Choroid plexus epithelial cell (primary cell): ENCODE measurements around the gene ENDOV.

Source experiments
- DNase-seq: peaks from one replicate; pipeline ENCODE4 v3.0.0-alpha.2; 2010; ENCODE audit warnings: low read depth
- H3K4me3 ChIP-seq: 2 replicates; pipeline ENCODE4 v1.5.1; 2011; ENCODE audit warnings: low read depth, mild to moderate bottlenecking, control low read depth, low read length, moderate library complexity
- TF ChIP-seq, protein P1 (sequence below): conservative IDR thresholded peaks from 2 replicates; pipeline ENCODE4 v1.5.1; 2011; ENCODE audit warnings: low read depth, mild to moderate bottlenecking, control low read depth, inconsistent platforms, low read length, moderate library complexity

The ENDOV gene

DNA sequence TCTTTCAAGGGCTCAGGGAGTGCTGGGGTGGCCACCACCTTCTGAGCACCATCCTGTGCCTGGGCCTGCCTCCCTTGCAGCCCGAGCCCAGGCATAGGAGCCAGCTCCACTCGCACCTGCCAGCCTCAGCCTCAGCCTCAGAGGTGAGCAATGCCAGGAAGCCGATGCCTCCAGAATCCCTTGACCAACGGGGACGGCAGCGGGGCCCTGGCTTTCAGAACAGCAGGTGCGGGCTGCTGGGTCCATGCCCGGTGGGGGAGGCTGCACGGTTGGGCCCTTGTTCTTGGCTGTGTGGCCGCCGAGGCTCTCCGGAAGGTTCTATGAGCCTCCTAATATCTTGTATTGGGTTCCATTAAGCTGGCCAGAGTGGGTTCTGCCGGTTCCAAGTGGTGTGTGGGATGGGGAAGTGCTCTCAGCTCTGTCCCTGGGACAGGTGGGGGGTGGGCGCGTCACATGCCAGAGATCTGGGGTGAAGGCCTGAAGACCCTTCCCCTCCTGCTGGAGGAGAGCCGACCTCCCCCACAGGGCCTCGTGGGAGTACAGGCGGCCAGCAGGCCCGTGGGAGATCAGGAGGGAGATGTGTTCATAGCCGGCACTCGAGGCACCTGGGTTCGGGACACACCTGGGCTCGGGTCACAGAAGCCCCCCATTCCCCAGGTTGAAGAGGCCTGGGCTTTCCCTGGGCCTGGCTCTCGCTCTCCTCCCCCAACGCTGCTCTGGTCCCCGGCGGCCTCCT is 34.4 kb downstream of the ENDOV start:
- DNase-seq: no peak
- no peak overlapping the region for H3K4me3 ChIP-seq
- TF ChIP-seq, protein P1, sequence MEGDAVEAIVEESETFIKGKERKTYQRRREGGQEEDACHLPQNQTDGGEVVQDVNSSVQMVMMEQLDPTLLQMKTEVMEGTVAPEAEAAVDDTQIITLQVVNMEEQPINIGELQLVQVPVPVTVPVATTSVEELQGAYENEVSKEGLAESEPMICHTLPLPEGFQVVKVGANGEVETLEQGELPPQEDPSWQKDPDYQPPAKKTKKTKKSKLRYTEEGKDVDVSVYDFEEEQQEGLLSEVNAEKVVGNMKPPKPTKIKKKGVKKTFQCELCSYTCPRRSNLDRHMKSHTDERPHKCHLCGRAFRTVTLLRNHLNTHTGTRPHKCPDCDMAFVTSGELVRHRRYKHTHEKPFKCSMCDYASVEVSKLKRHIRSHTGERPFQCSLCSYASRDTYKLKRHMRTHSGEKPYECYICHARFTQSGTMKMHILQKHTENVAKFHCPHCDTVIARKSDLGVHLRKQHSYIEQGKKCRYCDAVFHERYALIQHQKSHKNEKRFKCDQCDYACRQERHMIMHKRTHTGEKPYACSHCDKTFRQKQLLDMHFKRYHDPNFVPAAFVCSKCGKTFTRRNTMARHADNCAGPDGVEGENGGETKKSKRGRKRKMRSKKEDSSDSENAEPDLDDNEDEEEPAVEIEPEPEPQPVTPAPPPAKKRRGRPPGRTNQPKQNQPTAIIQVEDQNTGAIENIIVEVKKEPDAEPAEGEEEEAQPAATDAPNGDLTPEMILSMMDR: no peak

DNA sequence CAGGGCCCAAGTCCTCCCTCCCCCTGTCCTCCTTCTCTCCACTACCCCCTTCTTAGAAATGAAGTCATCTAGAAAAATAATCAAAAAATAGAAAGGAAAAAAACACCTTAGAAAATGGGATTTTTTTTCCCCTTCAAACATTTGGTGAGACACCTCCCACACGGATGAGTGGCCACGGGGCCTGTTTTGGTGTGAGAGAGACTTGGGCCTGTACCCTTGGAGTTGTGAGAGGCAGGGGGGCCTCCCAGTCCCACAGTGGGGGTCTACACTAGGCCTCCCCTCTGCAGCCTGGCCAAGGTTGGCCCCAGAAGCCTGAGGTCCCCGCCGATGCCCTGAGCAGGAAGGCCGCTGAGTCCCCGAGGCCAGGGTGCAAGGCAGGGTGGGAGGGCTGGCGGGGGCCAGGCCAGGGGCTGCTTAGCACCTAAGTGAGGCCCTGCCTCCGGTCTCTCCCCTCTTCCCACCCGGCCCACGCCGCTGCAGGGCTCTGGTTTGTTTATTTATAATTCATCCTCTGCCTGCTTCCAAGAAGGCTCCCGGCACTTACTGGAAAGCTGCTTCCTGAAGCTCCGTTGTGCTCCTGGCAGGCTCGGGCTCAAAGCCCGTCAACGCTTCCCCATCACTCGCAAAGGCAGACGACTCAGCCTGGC is 35.1 kb downstream of the ENDOV start:
- no peak overlapping the region for H3K4me3 ChIP-seq
- TF ChIP-seq, protein P1: no peak
- peak; percentile 47 for DNase-seq

DNA sequence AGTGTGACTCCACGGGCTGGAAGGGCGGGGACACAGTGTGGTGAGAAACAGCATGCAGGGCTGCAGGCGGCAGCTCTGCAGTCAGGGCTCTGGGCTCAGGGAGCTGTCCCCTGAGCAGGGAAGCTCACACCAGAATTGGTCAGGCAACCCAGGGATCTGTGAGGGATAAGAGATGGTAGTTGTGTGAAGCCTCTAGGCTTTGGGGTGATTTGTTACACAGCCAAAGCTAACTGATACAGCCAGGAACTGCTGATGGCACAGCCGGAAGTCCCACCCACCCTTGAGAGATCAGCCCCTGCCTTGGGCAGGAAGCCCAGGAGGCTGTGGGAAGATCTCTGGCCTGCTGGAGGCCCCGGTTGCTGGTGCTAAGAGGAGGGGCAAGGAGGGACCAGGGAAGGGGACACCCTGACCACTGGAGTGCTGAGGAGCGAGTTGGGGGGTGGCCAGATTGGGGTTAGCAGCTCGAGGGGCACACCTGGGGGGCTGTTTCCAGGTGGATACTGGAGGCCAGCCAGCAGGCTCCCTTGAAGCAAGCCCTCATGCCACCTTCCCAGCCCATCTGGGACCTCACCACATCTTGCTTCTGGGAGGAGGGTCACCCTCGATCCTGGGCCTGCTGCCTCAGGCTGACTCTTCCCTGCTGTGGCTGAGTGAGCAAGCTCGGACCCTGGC is 36.3 kb downstream of the ENDOV start:
- no peak for DNase-seq
- TF ChIP-seq, protein P1: no peak
- H3K4me3 ChIP-seq: no peak overlapping the region

DNA sequence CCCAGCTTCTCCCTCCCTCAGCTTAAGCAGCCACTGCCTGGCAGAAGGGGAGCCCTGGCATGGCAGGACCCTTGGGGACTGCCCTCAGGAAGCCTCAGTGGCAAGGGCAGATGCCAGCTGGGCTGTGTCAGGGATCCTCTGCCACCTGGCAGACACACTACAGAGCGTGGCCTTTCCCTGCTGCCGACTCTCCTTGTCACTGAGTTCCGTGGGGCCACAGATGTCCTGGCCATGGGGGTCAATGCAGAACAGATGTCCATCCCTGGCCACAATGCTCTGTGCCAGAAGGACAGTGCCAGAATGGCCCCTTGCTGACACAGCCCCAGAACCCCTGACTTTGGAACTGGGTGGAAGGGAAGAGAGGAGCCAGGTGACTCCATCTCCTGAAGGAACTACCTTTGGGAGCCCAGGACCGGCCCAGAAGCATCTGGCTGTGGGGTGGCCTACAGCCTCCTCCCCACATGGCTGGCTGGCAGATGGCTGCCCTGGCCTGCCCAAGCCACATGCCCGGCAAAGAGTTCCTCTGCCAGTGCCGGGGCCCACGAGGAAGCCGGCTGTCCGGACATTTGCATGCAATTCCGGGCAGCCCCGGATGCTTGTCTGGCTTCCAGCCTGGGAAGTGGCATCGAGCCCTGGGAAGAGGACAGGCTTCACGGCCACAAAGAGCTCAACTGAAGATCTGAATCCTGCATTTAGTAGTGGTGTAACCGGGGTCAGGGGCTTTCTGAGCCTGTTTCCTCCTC is 37.4 kb downstream of the ENDOV start:
- H3K4me3 ChIP-seq: no peak overlapping the region
- DNase-seq: no peak
- TF ChIP-seq, protein P1: no peak

DNA sequence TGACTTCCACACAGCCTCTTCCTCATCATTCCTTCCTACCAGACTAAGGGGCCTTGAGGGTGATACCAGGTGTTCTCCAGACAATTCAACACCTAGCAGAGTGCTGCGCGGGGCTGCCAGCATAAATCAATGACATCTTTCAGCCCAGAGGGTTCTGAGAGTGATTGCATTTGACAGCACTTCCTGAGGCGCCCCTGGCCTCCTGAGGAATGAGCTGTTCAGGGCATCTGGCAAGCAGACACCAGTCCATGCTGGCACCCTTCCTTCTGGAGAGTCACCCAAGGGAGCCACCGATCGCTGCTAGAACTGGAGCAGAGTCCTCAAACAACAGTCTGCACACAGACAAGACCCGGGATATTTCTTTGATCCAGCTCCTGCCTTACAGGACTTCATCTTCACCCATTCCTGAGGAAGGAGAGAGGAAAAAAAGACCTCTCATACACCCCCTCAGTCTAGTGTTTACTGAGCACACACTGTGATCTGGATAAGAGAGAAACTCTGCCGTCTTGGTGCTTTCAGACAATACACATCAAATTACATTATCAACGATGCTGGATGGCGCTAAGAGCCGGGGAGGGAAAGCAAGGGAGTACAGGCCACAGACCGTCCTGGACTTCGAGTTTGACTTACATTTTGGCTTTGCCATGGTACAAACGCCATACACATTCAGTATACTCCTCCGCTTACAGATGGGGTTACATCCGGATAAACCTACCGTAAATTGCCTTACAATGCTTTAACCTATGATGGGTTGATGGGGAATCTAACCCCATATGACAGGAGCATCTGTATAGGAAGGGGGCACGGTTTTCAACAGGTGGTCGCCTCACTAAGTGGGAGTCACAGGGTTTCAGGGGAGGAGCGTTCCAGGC is 38.4 kb downstream of the ENDOV start:
- H3K4me3 ChIP-seq: peak overlapping the region; percentile 77
- DNase-seq: no peak
- TF ChIP-seq, protein P1: no peak

DNA sequence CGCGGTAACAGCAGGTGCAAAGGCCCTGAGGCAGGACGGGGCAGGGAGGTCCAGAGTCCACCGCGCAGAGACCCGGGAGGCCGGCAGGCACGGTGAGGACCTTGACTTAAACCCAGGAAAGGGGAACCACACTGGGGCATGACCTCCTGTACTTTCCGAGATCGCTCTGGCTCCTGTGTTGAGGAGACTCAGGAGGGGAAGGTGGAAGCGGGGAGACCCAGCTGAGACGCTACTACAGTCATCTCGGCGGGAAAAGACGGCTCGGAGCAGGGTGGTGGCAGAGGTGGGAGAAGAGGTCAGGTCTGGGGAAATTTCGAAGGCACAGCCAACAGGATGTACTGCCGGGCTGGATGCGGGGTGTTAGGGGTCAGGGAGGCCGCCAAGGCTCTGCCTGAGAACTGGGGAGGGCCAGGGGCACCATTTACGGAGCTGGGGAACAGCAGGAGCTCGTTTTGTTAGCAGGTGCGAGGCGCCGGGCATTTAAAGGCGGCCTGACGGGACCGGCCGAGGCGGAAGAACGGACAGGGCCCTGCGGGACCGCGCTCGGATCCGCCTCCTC is 39.1 kb downstream of the ENDOV start:
- no peak for DNase-seq
- H3K4me3 ChIP-seq: peak overlapping the region; percentile 77
- TF ChIP-seq, protein P1: no peak
